Femur (tissue), 1 donor: ENCODE data around the gene PRPSAP1.

Experiments used
- DNase-seq: peaks from one replicate; pipeline ENCODE4 v3.0.0-alpha.2; 2017

The PRPSAP1 gene

DNA sequence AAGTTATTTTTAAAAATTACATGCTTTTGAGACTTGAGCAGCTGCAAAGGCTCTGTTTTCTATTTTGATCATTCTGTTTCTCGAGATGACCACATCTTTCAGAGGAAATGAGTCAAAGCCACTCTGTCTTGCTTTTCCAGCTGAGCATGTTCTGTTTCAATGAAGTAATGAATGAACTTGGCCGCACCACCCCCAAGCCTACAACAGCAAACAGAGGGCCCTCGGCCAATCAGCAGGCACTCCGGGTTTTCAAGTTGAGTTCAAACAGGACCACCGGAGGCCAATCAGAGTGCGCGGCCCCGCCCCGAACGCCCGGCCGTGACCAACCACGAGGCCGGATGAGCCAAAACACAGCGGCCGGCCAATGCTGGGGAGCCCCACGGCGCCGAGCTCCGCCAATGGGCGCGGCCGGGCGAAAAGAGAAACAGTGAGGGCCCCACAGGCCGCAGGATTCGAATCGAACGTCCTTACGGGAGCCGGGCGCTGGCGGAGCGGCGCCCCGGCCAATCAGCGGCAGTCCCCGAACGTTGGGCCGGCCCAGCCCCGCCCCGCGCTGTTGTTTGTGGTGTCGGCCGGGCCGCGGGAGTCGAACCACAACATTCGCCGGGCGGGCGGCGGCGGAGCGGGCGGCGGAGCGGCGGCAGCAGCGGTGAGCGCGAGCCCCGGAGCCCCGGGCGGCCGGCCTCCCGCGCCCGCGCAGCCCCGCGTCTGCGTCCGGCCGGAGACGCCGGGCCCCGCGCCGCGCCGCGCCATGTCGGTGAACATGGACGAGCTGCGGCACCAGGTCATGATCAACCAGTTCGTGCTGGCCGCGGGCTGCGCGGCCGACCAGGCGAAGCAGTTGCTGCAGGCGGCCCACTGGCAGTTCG is 88.7 kb downstream of the PRPSAP1 start, which contains the start of gene UBALD2:
UBALD2 (plus strand) TSS at position 594 of the 869 bp plus-strand sequence; CDS start at position 752, 158 bp downstream.
- peak; percentile 100 for DNase-seq

DNA sequence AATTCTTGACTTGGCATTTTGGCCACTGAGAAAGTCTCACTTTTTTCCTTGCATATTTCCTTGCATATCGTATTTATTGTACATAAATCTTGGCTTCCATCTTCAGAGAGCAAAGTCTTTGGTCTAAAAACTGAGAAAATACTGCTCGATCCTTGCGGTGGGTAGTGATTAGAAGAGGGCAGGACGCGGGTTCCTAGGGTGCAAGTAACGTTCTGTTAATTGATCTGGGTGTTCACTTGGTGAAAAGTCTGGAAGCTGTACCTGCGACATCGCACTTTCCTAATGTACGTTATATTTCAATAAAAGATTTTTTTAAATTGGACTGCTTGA is 89.3 kb downstream of the PRPSAP1 start:
- DNase-seq = no peak

GRCh38 chr17:76263896-76264295 is 89.8 kb downstream of the PRPSAP1 start:
- DNase-seq = no peak

- no peak for DNase-seq
These were observed 90.9 kb downstream of the PRPSAP1 start for GRCh38 chr17:76262732-76263344.

GRCh38 chr17:76261421-76262215 is 92.1 kb downstream of the PRPSAP1 start:
- no peak for DNase-seq

GRCh38 chr17:76260669-76261068 is 93.0 kb downstream of the PRPSAP1 start:
- DNase-seq = no peak

DNA sequence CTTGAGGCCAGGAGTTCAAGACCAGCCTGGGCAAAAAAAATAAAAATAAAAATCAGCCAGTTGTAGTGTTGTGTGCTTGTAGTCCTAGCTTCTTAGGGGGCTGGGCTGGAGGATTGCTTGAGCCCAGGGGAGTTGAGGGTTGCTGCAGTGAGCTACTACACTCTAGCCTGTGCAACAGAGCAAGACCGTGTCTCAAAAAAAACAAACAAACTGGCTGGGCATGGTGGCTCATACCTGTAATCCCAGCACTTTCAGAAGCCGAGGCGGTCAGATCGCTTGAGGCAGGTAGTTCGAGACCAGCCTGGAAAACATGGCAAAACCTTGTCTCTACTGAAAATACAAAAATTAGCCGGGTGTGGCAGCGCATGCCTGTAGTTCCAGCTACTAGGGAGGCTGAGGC is 93.5 kb downstream of the PRPSAP1 start:
- no peak for DNase-seq
